LNCaP clone FGC (cell line): ENCODE measurements around the gene TMEM95.

Experiments used
- DNase-seq: peaks from one replicate; pipeline ENCODE4 v3.0.0-alpha.2; 2011; ENCODE audit warnings: low read depth
- H3K4me3 ChIP-seq: 2 replicates; pipeline ENCODE4 v1.5.1; 2011; ENCODE audit warnings: mild to moderate bottlenecking, low read depth, low read length, control low read depth
- CTCF ChIP-seq: IDR thresholded peaks from 2 replicates; pipeline ENCODE4 v1.5.1; 2012; ENCODE audit warnings: mild to moderate bottlenecking; ENCODE audit not compliant: control insufficient read depth, insufficient read depth; ENCODE audit errors: extremely low read depth

The TMEM95 gene

GRCh38 chr17:7389924-7390910, 35.3 kb downstream of the TMEM95 start:
- TF ChIP-seq CTCF: no peak
- H3K4me3 ChIP-seq: no peak overlapping the region
- no peak for DNase-seq

GRCh38 chr17:7391307-7391706, 36.4 kb downstream of the TMEM95 start:
- H3K4me3 ChIP-seq: no peak overlapping the region
- DNase-seq: no peak
- TF ChIP-seq CTCF: no peak

- H3K4me3 ChIP-seq: peak overlapping the region; percentile 63
- TF ChIP-seq CTCF: no peak
- DNase-seq: no peak
Observed at GRCh38 chr17:7392696-7393612, 38.0 kb downstream of the TMEM95 start.

- DNase-seq: no peak
- H3K4me3 ChIP-seq: peak overlapping the region; percentile 63
- no peak for TF ChIP-seq CTCF
Observed at GRCh38 chr17:7393613-7394451, 38.9 kb downstream of the TMEM95 start.

- H3K4me3 ChIP-seq: peak within 1 kb of the TSS; percentile 63
- DNase-seq: peak; percentile 25
- peak; percentile 22; the same call in 1 of the 2 replicates for TF ChIP-seq CTCF
Observed at GRCh38 chr17:7394452-7395191, 39.7 kb downstream of the TMEM95 start, which contains the start of gene PLSCR3. Gene PLSCR3 (minus strand): TSS chr17:7394525. CDS start chr17:7394110, 415 bp downstream.
